GM12878 (cell line): ENCODE measurements around the gene SAP130. TPM values are rescaled to one million over a fixed set of nuclear protein-coding genes. Genes with fewer than 3 reads are reported as not detected.

Source experiments
- ATAC-seq: fragments of 200-7000 bp; cut with Tn5 transposase; 3 replicates; pipeline ENCODE4 v1.9.1; 2020; ENCODE audit warnings: mild to moderate bottlenecking, moderate library complexity
- BruUV-seq: library from RNA; stranded (reverse); fragments of 400-500 nt; replicated peaks from 2 replicates; lab custom pipeline; 2021; lab: Mats Ljungman, UMichigan
- CTCF ChIA-PET: fragments of 300-600 bp; sonication (Branson Sonifier 250); formaldehyde crosslinking; extraction: SDS; loops from one replicate; lab custom pipeline; 2021; ENCODE audit warnings: inconsistent platforms; lab: Yijun Ruan, JAX
- POLR2A ChIA-PET: fragments of 350-600 bp; formaldehyde crosslinking; extraction: SDS; loops from one replicate; lab custom pipeline; 2021; ENCODE audit warnings: inconsistent platforms; lab: Charles Lee
- RAD21 ChIA-PET: fragments of 300-600 bp; sonication (Branson Sonifier 250); formaldehyde crosslinking; loops from one replicate; lab custom pipeline; 2023; ENCODE audit warnings: antibody characterized with exemption; ENCODE audit not compliant: unreplicated experiment; lab: Charles Lee
- SMC1A ChIA-PET: fragments of 300-600 bp; sonication (Branson Sonifier 250); formaldehyde crosslinking; loops from one replicate; lab custom pipeline; 2023; ENCODE audit not compliant: unreplicated experiment, uncharacterized antibody; lab: Charles Lee
- DNase-seq: peaks from one replicate; pipeline ENCODE4 v3.0.0-alpha.2; 2011; ENCODE audit warnings: low read depth, low spot score
- FAIRE-seq: peaks from 3 replicates; lab custom pipeline; 2011; peaks lifted over from hg19 to GRCh38; lab: Jason Lieb, UNC
- H2AFZ ChIP-seq: 2 replicates; pipeline ENCODE4 v1.6.0; 2011; ENCODE audit warnings: low read depth, low read length, control low read depth; ENCODE audit not compliant: control insufficient read depth
- H3K27ac ChIP-seq: 2 replicates; pipeline ENCODE4 v1.5.1; 2011; ENCODE audit warnings: control low read depth; ENCODE audit not compliant: control insufficient read depth, insufficient read depth
- H3K27me3 ChIP-seq, 2 experiments: replicated peaks in 1 of 2; 2 replicates each; pipeline versions ENCODE4 v1.6.0 to v1.6.1; 2011; ENCODE audit warnings: low read length in 1 of 2; ENCODE audit not compliant: control insufficient read depth in 2 of 2, insufficient read depth in 2 of 2
- H3K36me3 ChIP-seq, 2 experiments: 2 replicates each; pipeline ENCODE4 v1.5.1; 2011; ENCODE audit warnings: low read length in 1 of 2; ENCODE audit not compliant: control insufficient read depth in 2 of 2, insufficient read depth in 2 of 2
- H3K4me1 ChIP-seq: 2 replicates; pipeline ENCODE4 v1.6.1; 2011; ENCODE audit warnings: mild to moderate bottlenecking, low read length, moderate library complexity, mixed read lengths; ENCODE audit not compliant: control insufficient read depth, insufficient read depth
- H3K4me2 ChIP-seq: 2 replicates; pipeline ENCODE4 v1.6.0; 2011; ENCODE audit warnings: control low read depth; ENCODE audit not compliant: control insufficient read depth, insufficient read depth
- H3K4me3 ChIP-seq: fragments of 200-600 bp; sonication (generic); 2 replicates; pipeline ENCODE4 v1.5.1; 2016
- H3K79me2 ChIP-seq: 2 replicates; pipeline ENCODE4 v1.6.0; 2011; ENCODE audit warnings: low read length; ENCODE audit not compliant: control insufficient read depth, insufficient read depth
- H3K9ac ChIP-seq: 2 replicates; pipeline ENCODE4 v1.8.0; 2011; ENCODE audit warnings: low read length, control low read depth, mixed read lengths; ENCODE audit not compliant: control insufficient read depth, insufficient read depth
- H3K9me3 ChIP-seq: replicated peaks from 3 replicates; pipeline ENCODE4 v1.5.1; 2011; ENCODE audit warnings: mild to moderate bottlenecking, low read length; ENCODE audit not compliant: control insufficient read depth, insufficient read depth
- H4K20me1 ChIP-seq: 2 replicates; pipeline ENCODE4 v1.6.0; 2011; ENCODE audit not compliant: control insufficient read depth, insufficient read depth
- CBX3 ChIP-seq: fragments of 200-600 bp; sonication (generic); IDR thresholded peaks from 2 replicates; pipeline ENCODE4 v1.6.1; 2016; ENCODE audit warnings: low read depth, borderline replicate concordance
- IKZF1 ChIP-seq: fragments of 450-650 bp; conservative IDR thresholded peaks from 2 replicates; pipeline ENCODE4 v1.6.1; 2017; ENCODE audit warnings: antibody characterized with exemption, mild to moderate bottlenecking
- PAX8 ChIP-seq: fragments of 450-650 bp; IDR thresholded peaks from 2 replicates; pipeline ENCODE4 v1.6.1; 2017; ENCODE audit warnings: mild to moderate bottlenecking, moderate library complexity
- SKIL ChIP-seq: fragments of 450-650 bp; IDR thresholded peaks from 2 replicates; pipeline ENCODE4 v1.6.1; 2017; ENCODE audit warnings: mild to moderate bottlenecking, low read depth, inconsistent platforms; ENCODE audit not compliant: poor library complexity, severe bottlenecking
- TARDBP ChIP-seq: IDR thresholded peaks from 2 replicates; pipeline ENCODE4 v1.6.1; 2016; ENCODE audit warnings: borderline replicate concordance
- WGBS: methylation state at CpG from one replicate; pipeline ENCODE4 v1.1.6; 2016; ENCODE audit warnings: low lambda C conversion rate; ENCODE audit not compliant: insufficient replicate concordance, insufficient coverage; ENCODE audit errors: missing lambda C conversion rate; 5-methylcytosine and 5-hydroxymethylcytosine counted together
- in situ Hi-C: fragments of 300-500 bp; cut with MboI; formaldehyde crosslinking; loops from 9 replicates; pipeline ENCODE4 v1.14.3; 2018; ENCODE audit warnings: mixed read lengths
- intact Hi-C: fragments of 100-400 bp; cut with micrococcal nuclease; formaldehyde crosslinking; loops from one replicate; pipeline ENCODE4 v1.14.2; 2022; ENCODE audit not compliant: unreplicated experiment
- polyA plus RNA-seq, 11 experiments: library from polyadenylated mRNA; depleted of rRNA in 4 of 11; unstranded in 6 of 11; stranded (reverse) in 5 of 11; fragments of >200 nt; fragmentation: Nextera tagmentation in 4 of 11; fragmentation: Illumina TruSeq in 1 of 11; extraction: Ambion mirVana in 4 of 11; extraction: Trizol in 1 of 11; gene quantifications; 1 replicate in 1 of 11; 2 replicates in 10 of 11; pipeline versions ENCODE4 v1.2.1 to v1.2.3, GENCODE V29; 2011 to 2016; ENCODE audit warnings: inconsistent platforms in 2 of 11, missing spikeins in 2 of 11, low read depth in 1 of 11
- total RNA-seq, 4 experiments: library from RNA; depleted of rRNA in 3 of 4; stranded (reverse); fragments of >200 nt in 3 of 4; fragmentation: Illumina TruSeq in 1 of 4; extraction: Trizol in 1 of 4; gene quantifications; 2 replicates each; pipeline versions ENCODE4 v1.2.1 to v1.2.3, GENCODE V29; 2013 to 2021

The SAP130 gene
- total and polyA plus RNA-seq, 10 of the 15 experiments (the other 5 are each of a cell fraction or from before 2014, with no cell fraction given), result 5.0 to 26.2 (median 9.9) TPM

GRCh38 chr2:127943186-127943585, 84.7 kb downstream of the SAP130 start:
- FAIRE-seq, result no peak
- H3K36me3 ChIP-seq, result peaks cover 1 to 9% of the 10 kb centered on the region in 2 experiments; a peak in 3 of 4 replicates

More at GRCh38 chr2:127943186-127943585, 84.7 kb downstream of the SAP130 start:
- intact Hi-C loops, result no loop called here
- Histone ChIP-seq H3K9me3 (no peaks in the 10 kb centered on the region), H3K4me1 (no peaks in the 10 kb centered on the region)
- CTCF ChIA-PET, result no interaction called here
- TF ChIP-seq IKZF1 (no peak), CBX3 (no peak), PAX8 (no peak), TARDBP (no peak), SKIL (no peak)
- TF ChIP-seq, all 136 proteins: peak for 0
- no peak overlapping the region for H3K9ac ChIP-seq
- no peak overlapping the region for H2AFZ ChIP-seq
- RAD21 ChIA-PET, result no interaction called here
- H3K4me3 ChIP-seq, result no peak overlapping the region
- no peak for ATAC-seq
- no peaks in the 10 kb centered on the region for H4K20me1 ChIP-seq
- H3K27ac ChIP-seq, result no peak overlapping the region
- no peaks in the 10 kb centered on the region for H3K79me2 ChIP-seq
- WGBS, result 92% methylated on average over 2 of the region's 2 CpGs
- no peak overlapping the region for H3K4me2 ChIP-seq
- BruUV-seq, result no TSS peak
- POLR2A ChIA-PET, result no interaction called here
- H3K27me3 ChIP-seq, result no peaks in the 10 kb centered on the region
- SMC1A ChIA-PET, result no interaction called here
- in situ Hi-C loops, result no loop called here
- DNase-seq, result no peak
